ENCODE results near the gene ATP8B4. TPM values are rescaled to one million over a fixed set of nuclear protein-coding genes. Genes with fewer than 3 reads are reported as not detected.

The ATP8B4 gene
- polyA plus RNA-seq, 1 of the 3 experiments (the other 2 are of a cell fraction), result 0.03 TPM

GRCh38 chr15:49988766-49989165 is 130.3 kb downstream of the ATP8B4 start:
- H3K4me3 ChIP-seq (ENCODE audit: low read depth in 2 of 2, low read length in 1 of 2), result no peak overlapping the region
- H3K27me3 ChIP-seq (ENCODE audit: insufficient read depth), result no peaks in the 10 kb centered on the region
- H3K79me2 ChIP-seq (ENCODE audit: insufficient read depth), result no peaks in the 10 kb centered on the region
- H3F3A ChIP-seq (replicated peaks; ENCODE audit: insufficient read depth), result no peaks in the 10 kb centered on the region
- no peaks in the 10 kb centered on the region for H3K9me3 ChIP-seq
- no peak overlapping the region for H2AFZ ChIP-seq (ENCODE audit: low read depth)
- no peak for DNase-seq
- ChIA-PET CTCF (interaction anchor here (0.8 to 1.3 kb wide), 2 partner anchors 11 to 12 kb away, joined by 3 to 4 read pairs; no protein-coding TSS in a partner anchor), POLR2A (no interaction called here)
- no peak overlapping the region for H3K9ac ChIP-seq
- no peaks in the 10 kb centered on the region for H3K9me2 ChIP-seq
- no peak for TF ChIP-seq EP300 (IDR thresholded peaks at IDR 0.05; ENCODE audit: borderline replicate concordance in 1 of 2, low read depth in 1 of 2, low read length in 1 of 2)
- TF ChIP-seq PBX3 (IDR thresholded peaks at IDR 0.05), result no peak
- H4K20me1 ChIP-seq (ENCODE audit: insufficient read depth), result no peaks in the 10 kb centered on the region
- no peak overlapping the region for H3K4me2 ChIP-seq
- H3K27ac ChIP-seq (ENCODE audit: low read depth in 2 of 2, low read length in 1 of 2), result no peak overlapping the region
- 53% methylated on average over 2 of the region's 2 CpGs for WGBS (ENCODE audit: low lambda C conversion rate)
- no peaks in the 10 kb centered on the region; a peak in 1 of 4 replicates for H3K4me1 ChIP-seq (ENCODE audit: control insufficient read depth in 1 of 2, insufficient read depth in 2 of 2, low read depth in 1 of 2, low read length in 1 of 2)
- H3K36me3 ChIP-seq (replicated peaks in 1 of 2; ENCODE audit: control insufficient read depth in 1 of 2, insufficient read depth in 2 of 2, low read length in 1 of 2), result no peaks in the 10 kb centered on the region

DNA sequence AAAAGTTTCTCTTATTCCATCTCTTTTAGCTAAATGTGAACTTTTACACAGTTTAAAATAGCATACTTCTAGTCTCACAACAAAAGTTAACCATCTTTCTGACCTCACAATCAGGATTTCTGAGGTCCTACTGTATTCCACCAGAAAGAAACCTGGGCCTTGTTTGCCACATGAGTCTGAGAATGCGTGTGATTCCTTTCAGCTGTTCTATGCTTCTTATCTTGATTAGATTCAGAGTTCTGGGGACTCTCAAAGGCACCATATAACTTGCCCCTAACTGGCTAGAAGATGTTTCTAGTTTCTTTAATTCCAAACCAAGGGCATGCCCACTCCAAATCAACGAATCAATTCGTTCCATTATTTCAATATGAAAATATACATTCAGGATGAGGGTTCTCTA is 131.1 kb downstream of the ATP8B4 start:
- Histone ChIP-seq H3K9me2 (no peaks in the 10 kb centered on the region), H3K9ac (no peak overlapping the region), H3K4me2 (no peak overlapping the region), H3K79me2 (ENCODE audit: insufficient read depth) (no peaks in the 10 kb centered on the region), H4K20me1 (ENCODE audit: insufficient read depth) (no peaks in the 10 kb centered on the region), H3K36me3 (replicated peaks in 1 of 2; ENCODE audit: control insufficient read depth in 1 of 2, insufficient read depth in 2 of 2, low read length in 1 of 2) (no peaks in the 10 kb centered on the region), H3K27me3 (ENCODE audit: insufficient read depth) (no peaks in the 10 kb centered on the region), H3F3A (replicated peaks; ENCODE audit: insufficient read depth) (no peaks in the 10 kb centered on the region), H3K4me1 (ENCODE audit: control insufficient read depth in 1 of 2, insufficient read depth in 2 of 2, low read depth in 1 of 2, low read length in 1 of 2) (no peaks in the 10 kb centered on the region; a peak in 1 of 4 replicates), H3K9me3 (no peaks in the 10 kb centered on the region), H3K4me3 (ENCODE audit: low read depth in 2 of 2, low read length in 1 of 2) (no peak overlapping the region), H3K27ac (ENCODE audit: low read depth in 2 of 2, low read length in 1 of 2) (no peak overlapping the region), H2AFZ (ENCODE audit: low read depth) (no peak overlapping the region)
- WGBS (ENCODE audit: low lambda C conversion rate), result 38% methylated on average over 3 of the region's 3 CpGs
- DNase-seq, result no peak
- ChIA-PET CTCF (interaction anchor here (0.7 to 3.0 kb wide), 3 partner anchors 9 to 15 kb away, joined by 3 to 13 read pairs (median 3); no protein-coding TSS in a partner anchor), POLR2A (no interaction called here)
- TF ChIP-seq TAF1 (IDR thresholded peaks at IDR 0.05; ENCODE audit: borderline replicate concordance, low read depth, low read length) (no peak), RXRA (IDR thresholded peaks at IDR 0.05; ENCODE audit: borderline replicate concordance, low read depth) (no peak), ELF1 (IDR thresholded peaks at IDR 0.05) (no peak), PBX3 (IDR thresholded peaks at IDR 0.05) (no peak)

DNA sequence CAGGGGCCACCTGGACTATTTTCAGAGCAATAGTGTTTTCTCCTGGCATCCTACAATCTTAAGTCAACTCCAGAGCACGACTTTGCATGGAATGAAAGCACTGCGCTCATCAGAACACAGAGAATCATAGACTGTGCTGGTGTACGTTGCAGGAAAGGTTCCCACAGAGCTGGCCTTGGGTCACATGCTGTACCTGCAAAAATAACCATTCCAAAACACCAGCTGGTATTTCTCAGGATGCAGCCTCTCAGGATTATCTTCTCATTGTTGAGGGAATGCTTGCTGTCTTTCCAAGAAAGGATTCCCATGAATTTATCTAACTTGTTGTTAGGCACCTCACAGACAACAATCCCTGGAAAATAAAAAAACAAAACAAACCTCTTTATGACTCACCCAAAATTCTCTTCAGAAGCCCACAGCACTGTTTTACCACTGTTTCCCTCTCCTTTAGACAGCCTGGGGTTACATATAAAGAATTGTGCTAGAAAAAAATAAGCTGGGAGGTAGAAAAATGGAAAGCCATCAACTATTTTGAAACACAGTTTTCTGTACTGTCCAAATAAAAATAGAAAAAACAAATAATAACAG is 131.7 kb downstream of the ATP8B4 start:
- DNase-seq, result no peak

More for the DNA sequence above, 131.7 kb downstream of the ATP8B4 start:
- no peak overlapping the region for H3K4me2 ChIP-seq
- no peaks in the 10 kb centered on the region for H3K9me2 ChIP-seq
- H3K27me3 ChIP-seq (ENCODE audit: insufficient read depth), result no peaks in the 10 kb centered on the region
- no peak overlapping the region for H3K9ac ChIP-seq
- no peaks in the 10 kb centered on the region for H3K79me2 ChIP-seq (ENCODE audit: insufficient read depth)
- H2AFZ ChIP-seq (ENCODE audit: low read depth), result no peak overlapping the region
- 41% methylated on average over 3 of the region's 3 CpGs for WGBS (ENCODE audit: low lambda C conversion rate)
- no peaks in the 10 kb centered on the region for H3K9me3 ChIP-seq
- H3K36me3 ChIP-seq (replicated peaks in 1 of 2; ENCODE audit: control insufficient read depth in 1 of 2, insufficient read depth in 2 of 2, low read length in 1 of 2), result no peaks in the 10 kb centered on the region
- H3K4me3 ChIP-seq (ENCODE audit: low read depth in 2 of 2, low read length in 1 of 2), result no peak overlapping the region
- CTCF ChIA-PET, result interaction anchor here (0.7 to 3.0 kb wide), 2 partner anchors 10 to 16 kb away, joined by 3 to 13 read pairs; no protein-coding TSS in a partner anchor
- no peaks in the 10 kb centered on the region; a peak in 1 of 4 replicates for H3K4me1 ChIP-seq (ENCODE audit: control insufficient read depth in 1 of 2, insufficient read depth in 2 of 2, low read depth in 1 of 2, low read length in 1 of 2)
- no peaks in the 10 kb centered on the region for H4K20me1 ChIP-seq (ENCODE audit: insufficient read depth)
- no peak overlapping the region for H3K27ac ChIP-seq (ENCODE audit: low read depth in 2 of 2, low read length in 1 of 2)
- H3F3A ChIP-seq (replicated peaks; ENCODE audit: insufficient read depth), result no peaks in the 10 kb centered on the region
- TF ChIP-seq, protein P1, sequence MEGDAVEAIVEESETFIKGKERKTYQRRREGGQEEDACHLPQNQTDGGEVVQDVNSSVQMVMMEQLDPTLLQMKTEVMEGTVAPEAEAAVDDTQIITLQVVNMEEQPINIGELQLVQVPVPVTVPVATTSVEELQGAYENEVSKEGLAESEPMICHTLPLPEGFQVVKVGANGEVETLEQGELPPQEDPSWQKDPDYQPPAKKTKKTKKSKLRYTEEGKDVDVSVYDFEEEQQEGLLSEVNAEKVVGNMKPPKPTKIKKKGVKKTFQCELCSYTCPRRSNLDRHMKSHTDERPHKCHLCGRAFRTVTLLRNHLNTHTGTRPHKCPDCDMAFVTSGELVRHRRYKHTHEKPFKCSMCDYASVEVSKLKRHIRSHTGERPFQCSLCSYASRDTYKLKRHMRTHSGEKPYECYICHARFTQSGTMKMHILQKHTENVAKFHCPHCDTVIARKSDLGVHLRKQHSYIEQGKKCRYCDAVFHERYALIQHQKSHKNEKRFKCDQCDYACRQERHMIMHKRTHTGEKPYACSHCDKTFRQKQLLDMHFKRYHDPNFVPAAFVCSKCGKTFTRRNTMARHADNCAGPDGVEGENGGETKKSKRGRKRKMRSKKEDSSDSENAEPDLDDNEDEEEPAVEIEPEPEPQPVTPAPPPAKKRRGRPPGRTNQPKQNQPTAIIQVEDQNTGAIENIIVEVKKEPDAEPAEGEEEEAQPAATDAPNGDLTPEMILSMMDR (IDR thresholded peaks at IDR 0.05), result no peak
- TF ChIP-seq POLR2AphosphoS5 (IDR thresholded peaks at IDR 0.05; ENCODE audit: low read depth, low read length), result no peak
- TF ChIP-seq, protein P2, sequence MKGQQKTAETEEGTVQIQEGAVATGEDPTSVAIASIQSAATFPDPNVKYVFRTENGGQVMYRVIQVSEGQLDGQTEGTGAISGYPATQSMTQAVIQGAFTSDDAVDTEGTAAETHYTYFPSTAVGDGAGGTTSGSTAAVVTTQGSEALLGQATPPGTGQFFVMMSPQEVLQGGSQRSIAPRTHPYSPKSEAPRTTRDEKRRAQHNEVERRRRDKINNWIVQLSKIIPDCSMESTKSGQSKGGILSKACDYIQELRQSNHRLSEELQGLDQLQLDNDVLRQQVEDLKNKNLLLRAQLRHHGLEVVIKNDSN (IDR thresholded peaks at IDR 0.05; ENCODE audit: borderline replicate concordance, low read depth), result no peak
- POLR2A ChIA-PET, result no interaction called here

Data from SK-N-SH (cell line).